NCI-H526 (cell line): ENCODE data around the gene KRT13.

Source experiments
- DNase-seq, 2 experiments: peaks; one replicate each; lab custom pipeline; 2025; lab: John Stamatoyannopoulos, UW

The KRT13 gene

GRCh38 chr17:41505007-41505808, at the start of gene KRT13:
KRT13 (minus strand) TSS chr17:41505612; CDS start chr17:41505550, 62 bp downstream.
- no peak for DNase-seq

DNA sequence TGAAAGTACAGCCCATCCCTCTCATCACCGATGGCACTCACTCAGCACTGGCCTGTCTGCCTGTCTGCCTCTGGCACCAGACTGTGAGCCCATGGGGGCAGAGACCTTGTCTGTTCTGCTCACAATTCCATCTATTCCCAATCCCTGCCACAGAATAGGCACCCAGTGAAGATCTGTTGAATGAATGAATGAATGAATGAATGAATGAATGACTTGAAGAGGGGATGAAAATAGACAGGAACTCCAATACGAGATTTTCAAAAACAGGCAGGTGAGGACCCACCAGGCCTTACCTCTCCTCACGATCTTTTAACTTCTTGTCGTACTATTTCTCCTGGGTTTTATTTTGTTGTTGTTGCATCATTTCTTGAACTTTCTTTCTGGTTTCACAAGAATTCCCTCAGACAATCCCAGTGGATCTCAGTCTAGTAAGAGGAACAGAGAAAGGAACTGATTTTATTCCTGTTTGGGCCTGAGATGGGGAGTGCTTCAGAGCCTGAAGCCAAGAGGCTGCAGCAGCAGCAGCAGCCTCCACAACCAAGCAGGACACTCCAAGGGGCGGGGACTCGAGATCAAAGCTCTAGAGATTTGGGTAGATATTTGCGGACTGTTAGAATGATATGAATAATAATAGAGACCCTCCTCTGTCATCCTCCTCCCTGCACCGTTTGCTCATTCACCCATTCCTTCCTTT, 48.7 kb upstream of the KRT13 start:
- no peak for DNase-seq

- no peak for DNase-seq
Observed at GRCh38 chr17:41553176-41553575, 47.8 kb upstream of the KRT13 start.

GRCh38 chr17:41552455-41552854, 47.0 kb upstream of the KRT13 start:
- DNase-seq = no peak

DNA sequence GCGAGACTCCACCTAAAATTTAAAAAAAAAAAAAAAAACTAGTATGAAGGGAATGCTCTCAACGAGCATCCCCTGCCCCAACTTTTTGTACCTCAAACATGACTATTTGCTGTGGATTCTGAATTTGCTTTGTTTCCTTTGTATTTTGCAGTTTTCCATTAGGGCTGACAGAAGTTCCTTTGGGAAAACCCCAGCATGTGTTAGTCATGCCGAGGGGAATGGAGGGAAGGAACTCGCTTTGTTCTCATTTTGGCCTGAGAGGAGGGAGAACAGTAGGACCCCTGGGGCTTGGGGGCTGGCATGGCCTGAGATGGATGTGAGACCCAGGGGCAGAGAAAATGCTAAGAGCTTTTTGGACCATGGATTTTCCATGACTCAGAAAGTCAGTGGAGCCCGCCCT, 46.0 kb upstream of the KRT13 start:
- DNase-seq = no peak

DNA sequence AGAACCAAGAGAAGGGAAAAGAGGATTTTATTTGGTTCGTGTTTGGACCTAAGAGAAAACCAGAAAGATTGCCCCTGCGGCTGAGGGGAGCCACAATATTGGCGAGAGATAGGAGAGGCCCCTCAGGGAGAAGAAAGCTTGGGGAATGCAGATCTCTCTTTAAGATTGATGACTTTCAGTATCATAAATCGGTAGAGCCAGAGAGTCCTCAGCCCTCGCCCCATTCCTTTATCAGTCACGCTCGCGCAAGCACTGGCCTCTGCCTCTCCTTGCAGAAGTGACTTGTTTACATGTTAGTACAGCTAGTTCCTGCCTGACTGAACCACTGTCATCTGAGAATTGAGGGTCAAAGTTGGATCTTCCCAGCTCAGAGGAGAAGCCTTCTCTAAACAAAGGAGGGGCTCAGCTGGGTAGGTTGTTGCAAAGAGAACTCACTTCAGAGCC, 44.2 kb upstream of the KRT13 start:
- DNase-seq = no peak

GRCh38 chr17:41548844-41549595, 43.6 kb upstream of the KRT13 start:
- peak; percentile 76 to 91 for DNase-seq

DNA sequence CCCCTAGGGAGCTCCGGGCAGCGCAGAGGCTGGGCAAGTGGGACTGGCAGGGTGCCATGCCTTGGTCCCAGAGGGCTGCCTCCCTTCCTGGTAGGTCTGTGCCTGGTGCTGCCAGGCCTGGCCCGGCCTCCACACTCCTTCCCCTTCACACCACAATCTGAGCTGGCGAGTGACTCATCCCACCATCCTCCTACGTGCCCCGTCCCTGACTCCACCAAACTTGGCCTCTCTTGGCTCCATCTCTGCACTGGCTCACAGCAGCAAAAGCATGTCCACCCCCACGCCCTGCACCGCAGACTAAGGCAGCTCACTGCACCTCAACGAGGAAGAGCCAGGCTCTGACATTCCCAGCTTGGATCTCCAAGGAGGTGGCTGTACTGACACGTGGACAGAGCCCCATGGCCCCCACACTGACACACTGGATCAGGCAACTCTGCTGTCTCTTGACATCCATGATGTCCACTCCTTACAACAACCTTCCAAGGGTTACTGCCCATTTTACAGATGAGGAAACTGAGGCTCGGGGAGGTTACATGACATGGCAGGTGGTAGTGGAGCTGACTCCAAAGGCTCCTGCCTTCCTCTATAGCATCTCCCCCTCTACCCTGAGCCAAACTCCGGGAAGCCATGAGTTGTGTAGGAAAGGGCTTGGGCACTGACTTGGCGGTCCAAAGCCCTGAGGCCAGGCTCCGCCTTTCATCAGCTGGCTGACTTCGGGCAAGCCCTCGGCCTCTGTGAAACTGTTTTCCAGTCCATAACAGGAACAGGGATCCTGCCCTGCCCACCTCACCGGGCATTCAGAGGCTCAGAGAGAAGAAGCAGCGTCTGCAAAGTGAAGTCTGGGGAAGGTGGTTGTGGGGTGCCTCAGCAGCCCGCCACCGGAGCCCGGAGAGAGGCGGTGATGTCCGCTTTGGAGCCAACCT, 42.8 kb upstream of the KRT13 start:
- DNase-seq = peak in 1 of 2 experiments; percentile 50

DNA sequence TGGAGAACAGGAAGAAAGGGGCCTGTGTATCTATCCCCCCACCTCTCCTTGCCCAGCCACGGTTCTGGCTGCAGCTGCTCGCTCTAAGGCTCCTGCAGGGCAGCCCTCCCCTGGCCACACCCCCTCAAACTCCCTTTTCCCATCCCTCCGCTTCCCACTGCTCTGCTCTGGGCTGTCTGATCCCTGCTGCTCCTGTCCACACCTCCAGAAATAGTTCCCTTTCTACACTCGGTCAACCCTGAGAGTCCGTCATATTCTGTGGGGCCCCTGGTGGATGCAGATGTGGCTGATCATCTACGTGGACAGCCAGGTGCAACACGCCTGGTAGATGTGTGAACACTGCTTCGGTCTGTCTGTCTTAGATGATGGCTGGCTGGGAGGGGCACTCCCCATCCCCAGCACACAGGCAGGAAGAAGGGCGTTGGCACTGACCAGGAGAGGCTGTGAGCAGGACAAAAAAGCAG, 42.0 kb upstream of the KRT13 start:
- no peak for DNase-seq

DNA sequence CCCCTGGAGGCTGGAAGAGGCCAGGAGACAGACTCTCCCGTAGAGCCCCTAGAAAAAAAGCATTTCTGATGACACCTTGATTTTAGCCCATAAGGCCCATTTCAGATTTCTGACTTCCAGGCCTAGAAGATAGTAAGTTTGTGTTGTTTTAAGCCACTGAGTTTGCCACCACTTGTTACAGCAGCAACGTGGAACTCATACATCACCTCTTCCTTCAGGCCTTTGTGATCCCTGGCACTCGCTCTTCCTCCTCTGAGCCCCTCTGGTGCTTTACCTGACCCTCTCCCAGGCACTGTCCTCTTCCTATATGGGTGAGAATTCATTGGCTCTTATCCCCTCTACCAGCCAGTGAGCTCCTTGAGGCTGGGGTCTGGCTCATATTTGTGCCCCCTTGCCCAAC, 41.4 kb upstream of the KRT13 start:
- no peak for DNase-seq

- no peak for DNase-seq
Observed at GRCh38 chr17:41545829-41546410, 40.5 kb upstream of the KRT13 start.

DNA sequence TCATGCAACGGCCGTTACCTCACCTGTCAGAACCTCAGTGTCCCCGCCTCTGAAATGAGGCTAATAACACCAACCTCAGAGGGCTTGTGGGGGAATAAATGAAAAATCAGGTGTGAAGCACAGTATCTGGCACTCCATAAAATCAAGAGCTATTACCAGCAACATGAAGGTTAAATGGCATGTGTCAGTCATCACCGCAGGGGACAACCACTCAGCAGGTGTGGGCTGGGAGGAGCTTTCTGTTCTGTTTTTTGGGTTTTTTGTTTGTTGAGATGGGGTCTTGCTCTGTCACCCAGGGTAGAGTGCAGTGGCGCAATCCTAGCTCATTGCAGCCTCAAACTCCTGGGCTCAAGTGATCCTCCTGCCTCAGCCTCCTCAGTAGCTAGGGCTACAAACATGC, 39.5 kb upstream of the KRT13 start:
- no peak for DNase-seq

- peak in 1 of 2 experiments; percentile 17 for DNase-seq
Observed at GRCh38 chr17:41544491-41544892, 39.1 kb upstream of the KRT13 start.

- peak in 1 of 2 experiments; percentile 65 for DNase-seq
Observed at GRCh38 chr17:41542786-41543185, 37.4 kb upstream of the KRT13 start.

- DNase-seq = no peak
Observed at GRCh38 chr17:41542357-41542756, 36.9 kb upstream of the KRT13 start.

DNA sequence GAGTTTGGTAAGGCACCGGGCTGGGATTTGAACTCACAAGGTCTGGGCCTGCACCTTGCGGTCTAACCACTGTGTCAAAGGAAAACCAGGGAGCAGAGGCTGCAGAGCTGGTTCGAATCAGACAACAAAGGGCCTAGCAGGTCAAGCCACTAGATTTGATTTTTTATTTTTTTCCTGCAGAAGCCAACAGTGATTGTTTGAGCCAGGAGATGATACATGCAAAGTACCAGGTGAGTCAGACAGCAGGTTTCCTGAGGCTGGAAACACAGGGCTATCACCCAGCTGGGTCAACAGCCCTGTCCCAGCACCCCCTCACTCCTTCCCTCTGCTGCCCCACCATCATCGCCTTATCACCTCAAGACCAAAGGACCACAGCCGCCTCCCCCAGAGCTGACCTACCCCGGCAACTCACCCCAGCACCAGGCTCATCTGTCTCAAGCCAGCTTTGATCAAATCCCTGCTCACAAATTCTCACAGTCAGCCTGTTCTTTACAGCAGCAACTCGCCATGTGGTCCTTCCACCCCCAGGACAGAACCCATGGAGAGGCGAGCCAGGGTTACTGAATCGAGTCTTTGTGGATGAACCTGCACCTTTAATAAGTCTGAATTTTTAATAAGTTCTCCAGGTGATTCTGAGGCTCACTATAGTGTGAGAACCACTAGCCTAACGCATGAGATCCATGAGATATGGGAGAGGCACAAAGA, 35.7 kb upstream of the KRT13 start:
- DNase-seq = peak; percentile 71 to 85

GRCh38 chr17:41539979-41540701, 34.7 kb upstream of the KRT13 start:
- DNase-seq = peak; percentile 54 to 71

DNA sequence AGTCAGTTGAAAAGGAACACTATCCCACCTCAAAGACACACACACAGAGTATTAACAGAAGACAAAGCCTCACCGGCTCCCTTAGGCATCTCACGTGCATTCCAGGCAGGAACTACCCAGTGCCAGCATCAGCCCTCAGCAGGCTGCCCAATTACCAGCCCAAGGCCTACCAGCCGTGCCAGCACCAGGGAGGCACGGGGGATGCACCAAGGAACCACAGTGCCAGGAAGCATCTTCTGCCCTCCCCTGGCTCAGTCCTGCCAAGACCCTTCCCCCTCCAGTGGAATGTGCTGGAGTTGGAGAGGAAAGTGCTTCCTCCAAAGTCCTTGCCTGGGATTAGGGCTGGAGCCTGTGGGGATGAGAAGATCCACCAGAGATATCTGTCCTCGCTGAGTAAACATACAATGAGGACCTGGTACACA, 33.7 kb upstream of the KRT13 start:
- DNase-seq = no peak

GRCh38 chr17:41538565-41538991, 33.2 kb upstream of the KRT13 start:
- no peak for DNase-seq

DNA sequence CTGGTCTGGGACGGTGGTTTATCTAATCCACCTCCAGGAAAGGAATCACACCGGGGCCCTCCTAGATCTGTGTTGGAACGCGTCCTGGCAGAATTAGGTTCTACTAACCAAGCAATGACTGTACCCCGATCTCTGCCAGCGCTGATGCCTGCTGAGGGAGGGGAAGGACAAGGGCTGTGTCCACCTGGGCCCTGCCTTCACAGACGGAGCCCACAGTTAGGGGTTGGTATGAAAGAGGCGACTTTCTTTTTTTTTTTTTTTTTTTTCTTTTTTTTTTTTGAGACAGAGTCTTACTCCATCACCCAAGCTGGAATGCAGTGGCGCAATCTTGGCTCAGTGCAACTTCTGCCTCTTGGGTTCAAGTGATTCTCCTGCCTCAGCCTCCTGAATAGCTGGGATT, 32.6 kb upstream of the KRT13 start:
- DNase-seq = no peak
